ENCODE results near the gene CSPG5.

Gene CSPG5, protein sequence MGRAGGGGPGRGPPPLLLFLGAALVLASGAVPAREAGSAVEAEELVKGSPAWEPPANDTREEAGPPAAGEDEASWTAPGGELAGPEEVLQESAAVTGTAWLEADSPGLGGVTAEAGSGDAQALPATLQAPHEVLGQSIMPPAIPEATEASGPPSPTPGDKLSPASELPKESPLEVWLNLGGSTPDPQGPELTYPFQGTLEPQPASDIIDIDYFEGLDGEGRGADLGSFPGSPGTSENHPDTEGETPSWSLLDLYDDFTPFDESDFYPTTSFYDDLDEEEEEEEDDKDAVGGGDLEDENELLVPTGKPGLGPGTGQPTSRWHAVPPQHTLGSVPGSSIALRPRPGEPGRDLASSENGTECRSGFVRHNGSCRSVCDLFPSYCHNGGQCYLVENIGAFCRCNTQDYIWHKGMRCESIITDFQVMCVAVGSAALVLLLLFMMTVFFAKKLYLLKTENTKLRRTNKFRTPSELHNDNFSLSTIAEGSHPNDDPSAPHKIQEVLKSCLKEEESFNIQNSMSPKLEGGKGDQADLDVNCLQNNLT

DNA sequence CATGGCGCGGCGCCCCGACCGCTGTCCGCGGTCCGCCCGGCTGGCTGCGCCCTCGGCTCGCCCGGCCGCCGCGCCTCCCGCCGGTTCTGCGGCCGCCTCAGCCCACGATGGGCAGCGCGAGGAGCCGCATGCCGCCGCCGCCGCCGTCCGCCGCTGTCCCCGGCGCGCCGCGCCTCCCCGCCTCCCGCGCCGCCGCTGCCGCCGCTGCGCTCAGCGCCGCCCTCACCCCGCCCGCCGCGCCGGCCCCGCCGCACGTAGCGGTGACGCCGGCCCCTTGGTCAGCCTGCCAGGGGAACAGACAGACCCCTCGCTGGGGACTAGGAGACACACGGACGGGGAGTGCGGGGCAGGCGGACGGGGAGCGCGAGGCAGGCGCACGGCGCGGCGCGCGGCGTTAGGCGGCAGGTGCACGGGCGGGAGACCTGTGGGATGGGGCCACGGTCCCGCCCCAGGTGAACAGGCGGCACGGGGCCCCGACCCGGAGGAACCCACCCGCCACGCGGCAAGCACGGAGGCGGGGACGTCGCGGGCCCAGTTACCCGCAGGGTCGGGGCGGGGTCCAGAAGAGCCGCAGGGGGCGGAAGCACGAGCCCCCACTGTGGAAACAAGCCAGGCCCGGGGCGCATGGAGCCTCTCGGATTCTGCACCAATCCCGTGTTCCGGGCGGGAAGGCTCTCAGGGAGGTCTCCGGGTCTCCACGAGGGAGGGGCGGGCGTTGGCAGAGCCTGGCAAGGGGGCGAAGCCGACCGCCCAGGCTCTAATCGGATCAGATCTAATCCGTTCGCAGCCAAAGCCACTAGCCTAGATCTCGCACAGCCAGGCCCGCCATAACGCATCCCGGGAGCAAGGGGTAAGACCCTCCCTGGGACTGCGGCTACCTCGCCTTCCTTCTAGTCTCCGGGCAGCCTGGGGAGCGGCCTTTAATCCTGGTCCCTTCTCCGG is at the start of gene CSPG5:
Gene CSPG5, minus strand, starts transcription at position 175 of the 942 bp plus-strand sequence. Its CDS starts 172 bp downstream, at position 3.
- DNase-seq = no peak

DNA sequence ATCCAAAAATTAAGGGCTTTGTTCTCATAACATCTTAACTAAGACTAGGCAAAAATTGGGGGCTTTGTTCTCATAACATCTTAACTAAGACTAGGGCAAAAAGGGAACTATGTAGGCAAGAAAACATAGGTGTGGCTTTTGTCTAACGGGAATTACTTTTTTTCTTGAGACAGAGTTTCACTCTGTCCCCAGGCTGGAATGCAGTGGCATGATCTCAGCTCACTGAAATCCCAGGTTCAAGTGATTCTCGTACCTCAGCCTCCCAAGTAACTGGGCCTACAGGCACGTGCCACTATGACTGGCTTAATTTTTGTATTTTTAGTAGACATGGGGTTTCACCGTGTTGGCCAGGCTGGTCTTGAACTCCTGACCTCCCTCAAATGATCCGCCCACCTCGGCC is 49.8 kb upstream of the CSPG5 start:
- DNase-seq = no peak

DNA sequence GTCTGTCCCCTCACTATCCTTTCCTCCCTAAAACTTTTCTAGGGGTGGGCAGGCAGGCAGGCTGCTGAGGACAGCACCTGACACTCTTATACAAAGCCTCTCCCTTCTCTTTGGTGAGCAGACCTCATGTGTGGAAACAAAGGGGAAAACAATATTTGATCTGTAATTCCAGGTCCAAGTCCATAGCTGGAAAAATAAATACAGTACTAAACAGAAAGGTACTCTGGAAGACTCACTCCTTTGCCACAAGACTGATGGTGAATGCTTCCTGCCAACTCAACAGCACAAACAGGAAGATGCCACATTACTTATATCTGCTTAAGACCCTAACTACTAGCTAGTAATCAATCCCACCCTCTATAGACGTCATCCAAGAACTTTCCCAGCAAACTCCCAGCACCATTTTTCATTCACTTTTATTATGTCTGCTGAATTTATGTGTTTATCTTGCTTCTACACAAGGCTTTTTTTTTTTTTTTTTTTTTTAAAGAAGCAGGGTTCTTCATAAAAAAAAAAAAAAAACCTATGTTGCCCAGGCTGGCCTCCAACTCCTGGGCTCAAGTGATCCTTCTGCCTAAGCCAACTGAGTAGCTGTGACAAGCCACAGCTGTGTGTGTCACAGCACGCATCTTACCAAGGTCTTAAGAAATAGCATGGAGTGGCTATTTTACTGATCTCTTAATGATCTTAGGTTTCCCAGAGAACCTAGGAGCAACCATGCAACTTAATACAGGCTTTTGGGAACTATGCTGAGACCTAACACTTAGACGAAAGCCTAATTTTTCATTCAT is 44.2 kb upstream of the CSPG5 start:
- no peak for DNase-seq

DNA sequence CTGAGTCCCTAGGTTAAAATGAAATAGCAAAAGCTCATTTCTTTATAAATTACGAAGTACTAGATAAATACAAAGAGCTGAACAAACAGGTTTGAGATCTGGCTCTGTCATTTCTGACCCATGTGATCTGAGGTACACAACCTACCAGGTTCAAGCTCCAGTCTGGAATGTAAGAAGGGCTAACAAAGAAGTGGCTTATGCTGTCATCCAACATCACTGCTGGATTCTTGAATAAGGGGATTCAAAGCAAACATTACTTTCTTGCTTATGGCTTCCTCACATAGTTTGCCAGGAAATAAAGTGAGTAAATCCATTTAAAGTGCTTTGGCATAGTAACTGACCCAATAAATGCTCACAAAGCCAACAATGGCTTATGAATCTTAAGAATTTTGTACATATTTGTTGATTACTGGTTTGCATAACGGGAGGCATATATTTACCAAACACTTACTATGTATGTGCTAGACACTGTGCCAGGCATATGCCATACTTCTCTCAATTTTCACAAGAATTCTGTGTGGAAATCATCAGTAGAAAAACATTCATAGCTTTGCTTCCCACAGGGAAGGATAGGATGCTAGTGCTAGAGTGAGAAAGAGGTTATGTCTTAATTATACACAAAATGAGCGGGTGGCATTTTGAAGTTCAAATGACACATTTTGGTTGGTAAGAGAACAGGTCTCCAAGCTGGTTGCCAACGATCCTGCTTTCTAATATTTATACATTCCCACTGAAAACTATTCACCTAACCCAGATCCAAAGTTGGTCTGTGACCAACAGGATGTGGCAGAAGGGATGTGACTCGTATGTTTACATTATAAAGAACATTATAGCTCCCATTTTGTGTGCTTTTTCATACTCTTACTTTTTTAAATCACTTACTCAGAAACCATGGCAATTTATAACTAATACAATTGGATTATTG is 38.7 kb upstream of the CSPG5 start:
- DNase-seq = no peak

DNA sequence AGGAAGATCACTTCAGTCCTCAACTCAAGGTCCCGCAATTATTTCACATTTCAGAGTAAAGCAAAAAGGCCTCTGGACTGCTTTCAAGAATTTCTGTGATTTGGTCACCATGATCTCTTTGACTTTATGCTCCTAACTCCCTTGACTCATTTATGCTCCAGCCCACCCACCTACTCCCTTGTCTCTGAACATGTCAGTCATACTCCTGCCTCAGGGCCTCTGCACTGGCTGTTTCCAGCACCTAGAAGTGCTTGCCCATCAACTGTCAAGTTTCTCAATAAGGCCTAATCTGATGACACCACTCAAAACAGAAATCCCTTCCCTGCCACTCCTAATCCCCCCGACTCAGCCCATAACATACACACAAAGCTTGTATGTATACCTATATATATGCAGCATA is 36.1 kb upstream of the CSPG5 start:
- no peak for DNase-seq

DNA sequence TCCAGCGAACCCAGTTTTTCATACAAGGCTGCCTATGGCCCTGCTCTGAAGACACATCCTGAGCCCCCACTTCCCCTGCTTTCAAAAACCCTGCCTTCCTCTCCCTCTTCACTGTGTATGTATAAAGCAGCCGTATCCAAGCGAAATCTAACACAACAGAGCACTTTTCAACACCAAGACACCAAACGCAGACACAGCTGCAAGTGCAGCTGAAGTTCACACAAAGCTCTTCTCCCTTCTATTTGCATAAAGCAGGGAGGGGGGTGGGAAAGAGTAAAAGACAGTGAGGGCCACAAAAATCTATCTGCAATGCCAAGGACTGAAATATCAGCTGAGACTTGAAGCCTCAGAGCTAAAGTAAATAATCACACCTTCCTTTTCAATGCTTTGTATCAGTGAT is 35.1 kb upstream of the CSPG5 start:
- no peak for DNase-seq

DNA sequence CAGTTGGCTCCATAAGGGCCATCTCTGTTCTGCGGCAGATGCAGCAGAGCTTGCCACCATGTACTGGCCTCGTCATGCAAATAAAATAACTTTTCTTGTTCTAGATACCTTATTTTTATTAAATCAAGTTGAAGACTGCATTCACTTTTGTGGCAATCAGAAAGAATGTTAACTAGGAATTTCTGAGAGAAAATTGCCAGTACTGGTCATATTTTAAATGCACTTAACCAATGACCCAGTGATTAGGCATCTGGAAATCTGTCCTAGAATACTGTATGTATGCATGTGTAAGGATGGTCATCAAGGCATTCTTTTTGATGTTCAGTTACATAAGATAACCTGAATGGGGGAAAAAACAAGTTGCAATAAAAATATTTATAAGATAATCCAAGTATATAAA is 34.2 kb upstream of the CSPG5 start:
- no peak for DNase-seq

DNA sequence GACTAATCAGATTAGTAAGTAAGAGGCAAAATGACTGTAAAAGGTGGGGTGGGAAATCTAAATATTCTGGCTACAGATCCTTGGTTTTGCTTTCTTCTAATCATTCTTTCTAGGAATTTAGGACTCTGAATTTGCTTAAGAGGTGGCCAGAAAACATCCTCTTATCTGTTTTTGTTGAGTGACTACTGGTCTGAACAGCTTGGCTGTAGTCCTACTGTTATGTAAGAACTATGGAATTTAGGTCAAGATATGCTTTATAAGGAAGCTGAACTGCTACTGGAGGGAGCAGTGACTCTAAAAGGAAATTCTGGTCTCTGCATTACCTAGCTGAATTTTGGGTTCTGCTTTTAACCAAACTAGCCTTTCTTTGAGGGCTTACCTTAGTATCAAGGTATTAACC is 33.5 kb upstream of the CSPG5 start:
- no peak for DNase-seq

DNA sequence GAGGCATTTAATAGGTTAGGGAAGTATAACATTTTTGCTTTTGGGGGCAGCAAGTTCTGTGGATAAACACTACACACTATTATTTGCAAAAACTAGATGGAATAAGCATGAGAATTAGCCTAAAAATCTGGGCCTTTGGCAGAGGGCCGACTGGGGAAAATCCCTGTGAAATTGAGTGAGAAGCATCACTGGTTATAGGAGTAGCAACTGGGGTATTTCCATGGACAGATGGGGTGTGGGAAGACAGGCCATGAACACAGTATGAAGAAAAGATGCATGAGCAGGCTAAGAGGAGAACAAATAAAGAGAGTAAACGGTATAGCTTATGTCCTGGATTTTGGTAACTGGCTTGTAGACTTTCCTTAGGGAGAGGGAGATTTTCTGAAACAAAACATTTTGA is 32.9 kb upstream of the CSPG5 start:
- DNase-seq = no peak

DNA sequence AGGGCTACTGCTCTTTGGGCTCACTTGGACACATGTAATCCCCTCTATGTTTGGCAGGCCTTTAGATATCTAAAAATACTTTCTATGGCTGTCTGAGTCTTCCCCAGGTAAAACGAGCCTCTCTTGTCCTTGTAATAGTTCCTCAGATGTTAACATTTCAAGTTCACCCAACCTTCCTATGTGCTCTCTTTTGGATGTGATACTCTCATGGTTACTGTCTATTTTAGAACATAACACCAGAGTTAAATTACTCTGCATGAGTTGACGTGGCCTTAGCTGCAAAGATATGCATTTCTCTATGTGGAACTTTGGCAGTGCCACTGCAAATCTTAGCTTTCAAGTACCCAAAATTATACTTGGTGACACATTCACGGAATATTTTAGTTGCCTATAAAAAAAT is 31.9 kb upstream of the CSPG5 start:
- DNase-seq = no peak

DNA sequence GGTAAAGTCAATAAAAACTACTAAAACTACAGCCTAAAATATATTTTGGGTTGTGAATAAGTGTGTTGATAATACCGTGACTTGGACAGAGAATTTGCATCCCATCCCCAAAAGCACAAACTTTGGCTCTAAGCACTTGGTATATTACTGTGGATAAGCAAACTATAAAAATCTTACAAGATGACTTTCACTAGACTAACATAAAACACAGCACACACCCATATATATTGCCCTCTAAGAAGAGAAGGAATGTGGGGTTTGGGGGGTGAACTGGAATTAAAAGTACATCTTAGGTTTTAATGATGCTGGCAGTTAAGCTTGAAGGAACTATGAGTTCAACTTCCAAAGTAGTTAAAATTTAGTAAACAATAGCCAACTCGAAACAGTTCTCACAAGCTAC is 28.7 kb upstream of the CSPG5 start:
- no peak for DNase-seq

DNA sequence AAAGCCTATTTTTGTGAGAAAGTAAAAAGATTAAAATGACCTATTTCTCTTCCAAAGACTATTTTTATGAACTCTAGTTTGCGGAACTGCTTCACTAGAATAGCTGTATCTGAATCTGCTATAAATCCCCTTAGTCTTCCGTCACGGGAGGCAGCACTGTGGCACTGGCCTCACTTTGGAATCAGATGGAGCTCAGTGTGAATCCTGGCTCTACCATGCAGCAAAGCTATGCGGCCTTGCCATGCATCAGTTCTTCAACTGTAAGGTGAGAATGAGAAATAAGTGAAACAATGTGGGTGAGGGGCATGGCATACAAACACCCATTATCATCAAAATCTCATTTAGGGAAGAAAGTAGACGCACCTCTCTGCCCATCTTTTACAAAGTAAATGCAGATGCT is 27.5 kb upstream of the CSPG5 start:
- no peak for DNase-seq

DNA sequence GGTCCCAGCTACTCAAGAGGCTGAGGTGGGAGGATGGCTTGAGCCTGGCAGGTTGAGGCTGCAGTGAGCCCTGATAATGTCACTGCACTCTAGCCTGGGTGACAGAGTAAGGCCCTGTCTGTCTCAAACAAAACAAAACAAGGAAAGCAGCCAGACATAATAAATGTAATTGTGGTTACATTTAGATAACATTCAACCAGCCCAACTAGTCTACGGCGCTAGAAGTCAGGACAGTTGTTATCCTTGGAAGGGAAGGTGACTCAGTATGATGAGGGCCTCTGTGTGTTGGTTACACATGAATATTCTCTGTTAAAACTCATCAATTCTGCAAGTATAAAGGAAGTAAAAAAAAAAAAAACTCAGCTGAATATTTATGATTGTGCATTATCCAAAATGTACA is 27.0 kb upstream of the CSPG5 start:
- no peak for DNase-seq

DNA sequence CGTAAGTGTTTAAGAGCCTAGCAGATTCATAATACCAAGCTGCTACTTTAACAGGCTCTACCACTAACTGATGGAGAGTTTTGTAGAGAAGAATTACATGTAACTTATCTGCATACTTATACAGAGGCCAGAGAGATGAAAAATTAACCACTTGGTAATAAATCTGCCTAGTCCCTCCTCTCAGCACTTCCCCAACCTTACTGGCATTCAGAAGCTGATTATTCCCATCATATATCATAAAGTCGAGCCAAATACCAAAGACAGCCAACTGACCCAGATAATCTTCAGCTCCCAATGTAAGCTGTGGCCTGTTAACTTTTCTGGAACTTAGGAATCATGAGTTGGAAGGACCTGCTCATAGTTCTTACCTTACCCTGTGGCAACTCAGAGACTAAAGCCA is 25.5 kb upstream of the CSPG5 start:
- no peak for DNase-seq

DNA sequence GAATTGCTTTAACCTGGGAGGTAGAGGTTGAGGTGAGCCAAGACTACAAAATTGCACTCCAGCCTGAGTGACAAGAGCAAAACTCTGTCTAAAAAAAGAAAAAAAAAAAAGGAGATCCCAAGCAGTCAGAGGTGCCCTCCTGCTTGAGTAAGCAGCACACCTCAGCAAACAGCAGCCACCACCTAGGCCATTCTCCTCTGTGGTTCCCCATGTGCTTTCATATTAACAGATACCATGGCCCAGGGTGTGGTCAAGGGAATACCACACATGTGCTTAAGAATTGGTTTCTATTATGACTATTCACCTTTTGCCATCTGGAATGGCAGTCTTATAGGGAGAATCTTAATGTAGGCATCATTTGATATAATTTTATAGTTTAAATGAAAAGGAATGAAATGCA is 24.7 kb upstream of the CSPG5 start:
- DNase-seq = no peak

DNA sequence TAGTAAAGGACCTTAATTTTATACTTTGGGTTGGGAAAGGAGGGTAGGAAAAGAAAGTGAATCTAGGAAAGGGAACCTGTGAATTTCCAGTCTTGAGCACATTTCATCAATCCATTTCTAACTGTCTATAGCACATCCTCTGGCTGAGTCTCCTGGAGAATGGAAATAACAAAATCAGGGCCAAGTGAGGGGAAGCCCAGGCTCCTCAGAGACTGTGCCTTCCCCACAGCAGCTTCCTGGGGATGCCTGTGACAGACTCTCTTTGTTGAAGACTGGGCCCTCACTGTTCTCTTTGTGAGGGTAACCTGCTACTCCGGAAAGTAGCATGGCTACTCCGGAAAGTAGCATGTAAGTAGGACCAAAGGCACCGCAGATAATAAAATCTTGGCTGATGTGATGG is 22.6 kb upstream of the CSPG5 start:
- no peak for DNase-seq

DNA sequence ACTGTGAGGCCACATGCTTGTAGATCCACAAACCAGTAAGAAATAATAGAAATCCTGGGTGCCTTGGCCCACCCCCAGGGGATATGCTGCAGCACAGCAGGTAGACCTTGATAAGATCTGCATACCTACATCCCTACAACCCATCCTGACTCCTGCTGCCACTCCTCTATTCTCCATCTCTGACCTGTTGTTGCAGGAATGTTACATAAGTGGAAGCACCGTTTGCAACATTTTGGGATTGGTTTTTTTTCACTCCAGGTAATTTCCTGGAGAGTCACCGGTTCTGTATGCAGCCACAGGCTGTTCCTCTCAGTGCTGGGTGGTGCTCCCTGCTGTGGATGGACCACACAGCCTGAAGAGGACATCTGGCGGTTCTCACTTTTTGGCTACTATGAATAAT is 16.1 kb upstream of the CSPG5 start:
- DNase-seq = no peak

DNA sequence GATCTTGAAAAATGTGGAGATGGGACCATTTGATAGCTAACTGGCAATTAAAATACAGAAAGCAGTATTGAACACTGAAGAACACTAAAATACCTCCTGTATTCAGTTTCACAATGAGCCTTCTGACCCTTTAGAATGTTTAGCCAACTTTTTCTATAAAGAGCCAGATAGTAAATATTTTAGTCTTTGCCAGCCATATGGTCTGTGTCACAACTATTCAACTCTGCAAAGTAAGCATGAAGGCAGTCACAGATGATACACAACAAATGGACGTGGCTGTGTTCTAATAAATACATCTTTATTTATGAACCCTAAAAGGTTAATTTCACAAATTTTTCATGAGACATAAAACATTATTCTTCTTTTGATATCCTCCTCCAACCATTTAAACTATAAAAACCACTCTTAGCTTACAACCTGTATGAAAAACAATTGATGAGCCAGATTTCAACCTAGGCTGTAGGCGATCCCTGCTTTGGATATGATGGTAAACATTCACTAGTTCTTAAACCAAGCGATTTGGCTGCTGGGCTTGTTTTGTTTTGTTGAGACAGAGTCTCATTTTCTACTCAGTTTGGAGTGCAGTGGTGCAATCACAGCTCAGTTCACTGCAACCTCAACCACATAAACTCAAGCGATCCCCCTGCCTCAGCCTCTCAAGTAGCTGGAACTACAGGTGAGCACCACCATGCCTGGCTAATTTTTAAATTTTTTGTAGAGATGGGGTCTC is 13.6 kb upstream of the CSPG5 start:
- DNase-seq = no peak

DNA sequence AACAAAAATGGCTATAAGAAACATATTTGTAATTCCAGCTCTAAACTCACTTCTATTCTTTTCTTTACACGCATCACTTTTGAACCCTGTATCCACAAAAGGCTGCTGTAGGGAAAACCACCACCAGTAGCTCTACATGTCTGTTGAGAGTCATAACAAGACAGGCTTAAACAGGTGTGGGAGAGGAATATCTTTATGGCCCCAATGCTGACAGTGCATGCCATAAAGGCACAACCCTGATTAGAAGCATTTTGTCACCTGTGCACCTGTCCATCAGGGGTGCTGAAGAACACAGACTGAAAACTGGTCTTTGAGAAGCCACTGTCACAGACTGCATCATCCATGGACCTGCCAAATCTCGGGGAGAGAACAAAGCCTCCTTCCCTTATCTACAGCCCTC is 11.6 kb upstream of the CSPG5 start:
- no peak for DNase-seq

DNA sequence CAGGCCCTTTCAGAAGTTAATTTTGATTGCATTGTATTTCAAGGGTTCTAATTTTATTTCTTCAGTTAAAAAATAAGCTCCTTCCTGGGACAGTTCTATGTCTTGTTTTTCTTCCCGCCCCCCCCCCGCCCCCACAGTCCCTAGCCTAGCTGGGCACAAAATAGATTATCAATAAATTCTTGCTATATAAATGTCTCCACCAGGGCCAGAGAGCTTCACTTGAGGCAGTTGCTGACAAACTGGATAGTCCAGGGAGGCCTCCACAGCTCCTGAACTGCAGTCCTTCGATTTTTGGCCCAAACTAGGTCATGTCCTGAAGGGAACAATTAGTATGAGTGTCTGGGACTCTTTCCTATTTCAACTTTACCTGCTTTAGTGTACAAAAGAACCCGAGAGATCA is 9.9 kb upstream of the CSPG5 start:
- no peak for DNase-seq

DNA sequence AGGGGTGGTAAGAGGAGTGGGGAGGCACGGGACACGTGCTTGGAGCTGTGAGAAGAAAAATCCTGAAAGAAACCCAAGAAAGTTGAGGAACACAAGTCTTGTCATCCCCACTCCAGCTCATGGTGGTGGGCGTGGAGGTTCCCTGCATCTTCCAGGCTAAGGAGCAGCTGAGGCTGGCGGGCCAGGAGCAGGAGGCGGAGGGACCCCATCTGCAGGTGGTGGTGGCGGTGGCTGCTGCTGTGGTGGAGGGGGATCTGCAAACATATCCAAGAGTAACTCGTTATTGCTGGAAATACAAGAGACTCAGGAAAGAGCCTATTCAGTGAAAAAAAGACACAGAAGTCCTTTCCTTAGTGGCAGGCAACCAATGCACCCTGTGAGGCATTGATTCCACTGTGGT is 9.4 kb upstream of the CSPG5 start:
- no peak for DNase-seq
